LHCN-M2 (cell line): ENCODE results near the gene SSBP3. TPM values are rescaled to one million over a fixed set of nuclear protein-coding genes. Genes with fewer than 3 reads are reported as not detected.

ENCODE experiments used
- DNase-seq: peaks from one replicate; pipeline ENCODE4 v3.0.0-alpha.2; 2012; ENCODE audit warnings: low read depth
- total RNA-seq: library from RNA; depleted of rRNA; stranded (reverse); fragments of >200 nt; gene quantifications from 2 replicates; pipeline ENCODE4 v1.2.3, GENCODE V29; 2014

SSBP3 gene
- total RNA-seq, 1 experiment from 2014 or later = 20.8 TPM

DNA sequence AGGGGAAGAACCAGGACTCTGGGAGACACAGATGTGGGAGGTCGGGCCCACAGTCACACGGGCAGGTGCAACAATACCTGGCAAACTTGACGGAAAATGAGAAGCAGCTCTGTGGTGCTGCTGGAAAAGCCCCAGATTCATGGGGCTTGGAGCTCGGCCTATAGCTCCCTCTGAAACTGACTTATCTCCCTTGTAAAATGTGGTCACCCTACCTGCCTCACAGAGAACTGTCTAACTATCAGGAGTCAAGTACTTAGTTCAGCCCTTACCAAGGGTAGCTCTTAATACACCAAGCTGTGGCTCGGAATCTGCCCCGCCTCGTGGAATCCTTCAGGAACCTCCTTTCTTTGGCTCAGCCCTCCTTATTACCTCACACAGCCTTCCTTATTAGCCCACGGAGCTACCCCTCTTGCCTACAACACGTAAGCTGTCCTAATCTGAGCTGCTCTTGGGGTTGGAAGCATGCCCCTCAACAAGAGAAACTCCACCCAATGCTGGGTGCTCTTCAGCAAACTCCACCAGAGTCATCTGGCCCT is 137.4 kb downstream of the SSBP3 start:
- DNase-seq = no peak

DNA sequence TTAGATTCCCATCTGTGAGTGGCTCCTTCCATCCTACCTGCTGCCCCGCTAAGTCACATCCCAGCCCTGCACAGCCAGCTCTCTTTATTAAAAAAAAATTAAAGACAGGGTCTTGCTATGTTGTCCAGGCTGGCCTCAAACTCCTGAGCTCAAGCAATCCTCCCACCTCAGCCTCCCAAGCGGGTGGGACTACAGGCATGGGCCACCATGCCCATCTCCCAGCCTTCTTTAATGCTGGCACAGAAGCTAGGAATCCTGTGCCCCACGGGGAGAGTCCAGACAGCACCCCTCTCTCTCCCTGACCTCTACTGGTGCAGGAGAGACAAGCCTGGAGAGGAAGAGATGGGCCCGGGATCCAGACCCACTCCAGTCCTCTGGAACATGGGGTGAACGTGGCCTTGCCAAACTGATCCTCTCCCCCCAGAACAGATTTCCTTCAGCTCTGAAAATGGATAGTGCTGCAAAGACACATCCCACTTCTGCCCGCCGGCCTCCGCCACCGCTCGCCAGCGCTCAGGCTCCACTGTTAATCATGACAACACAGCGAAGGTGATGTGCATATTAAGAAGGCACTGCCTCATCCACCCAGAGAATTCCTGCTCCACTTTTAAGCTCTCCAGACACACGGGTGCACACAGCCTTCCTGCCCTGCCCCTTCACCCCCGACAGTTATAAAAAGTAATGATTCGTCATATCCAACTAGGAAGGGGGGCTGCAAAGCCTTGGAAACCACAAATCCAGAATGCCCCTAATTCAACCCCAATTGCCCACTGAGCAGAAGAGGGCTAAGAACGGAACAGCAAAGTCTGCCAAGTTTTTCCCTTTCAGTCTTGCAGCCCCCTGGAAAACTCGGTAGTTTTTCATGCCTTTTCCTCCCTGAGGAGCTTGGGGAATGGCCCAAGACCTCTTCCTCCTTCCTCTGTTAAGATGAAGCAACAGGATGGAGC is 138.1 kb downstream of the SSBP3 start:
- no peak for DNase-seq

DNA sequence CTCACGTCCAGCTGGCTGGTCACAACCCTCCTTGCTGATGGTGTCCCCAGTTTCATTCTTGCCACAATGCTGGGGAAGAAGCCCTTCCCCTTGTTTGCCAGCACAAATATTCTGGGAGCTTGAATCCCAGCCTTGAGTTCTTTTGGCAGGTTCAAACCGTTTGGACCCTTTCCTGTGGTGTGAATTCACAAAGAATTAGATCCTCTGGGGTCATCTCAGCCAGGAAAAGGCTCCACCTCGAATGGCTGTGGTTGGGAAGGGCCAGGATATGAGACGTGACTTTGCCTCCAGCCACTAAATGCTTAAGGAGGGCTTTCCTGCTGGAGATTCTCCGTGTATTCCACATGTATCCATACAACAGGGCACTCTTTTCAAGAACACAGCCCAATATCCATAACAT is 139.3 kb downstream of the SSBP3 start:
- DNase-seq = no peak

DNA sequence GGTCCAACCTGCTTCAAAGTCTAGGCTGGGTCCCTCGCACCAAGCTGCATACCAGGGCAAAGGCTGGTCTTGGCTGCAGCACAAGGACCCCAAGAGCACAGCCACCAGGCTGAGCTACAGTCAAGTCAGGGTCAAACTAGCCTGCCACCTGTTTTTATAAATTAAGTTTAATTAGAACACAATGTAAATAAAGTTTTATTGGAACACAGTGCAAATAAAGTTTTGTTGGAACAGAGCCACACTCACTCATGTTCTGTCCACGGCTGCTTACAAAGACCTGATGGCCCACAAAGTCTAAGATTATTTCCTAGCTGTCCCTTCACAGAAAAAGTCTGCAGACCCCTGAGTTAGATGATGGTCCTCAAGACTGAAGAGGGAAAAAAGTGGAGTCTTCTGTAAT is 140.0 kb downstream of the SSBP3 start:
- DNase-seq = no peak

DNA sequence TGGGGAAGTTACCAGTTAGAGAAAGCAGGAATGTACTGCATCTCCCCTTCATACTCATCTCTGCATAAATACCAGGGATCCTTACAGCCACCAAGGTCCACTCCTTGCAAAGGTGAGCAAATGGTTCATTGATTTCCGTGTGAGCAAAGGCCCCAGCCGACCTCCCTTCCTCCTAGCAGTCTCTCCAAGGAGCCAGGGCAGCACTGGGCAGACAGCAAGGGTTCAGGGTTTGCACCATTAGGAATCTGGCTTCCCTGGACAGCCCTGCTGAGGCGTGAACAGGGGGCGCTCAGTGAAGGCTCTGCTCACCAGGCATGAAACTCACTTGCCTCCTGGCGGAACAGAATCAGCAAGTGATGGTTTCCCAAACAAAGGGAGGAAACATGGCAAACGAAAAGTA is 140.5 kb downstream of the SSBP3 start:
- DNase-seq = no peak

DNA sequence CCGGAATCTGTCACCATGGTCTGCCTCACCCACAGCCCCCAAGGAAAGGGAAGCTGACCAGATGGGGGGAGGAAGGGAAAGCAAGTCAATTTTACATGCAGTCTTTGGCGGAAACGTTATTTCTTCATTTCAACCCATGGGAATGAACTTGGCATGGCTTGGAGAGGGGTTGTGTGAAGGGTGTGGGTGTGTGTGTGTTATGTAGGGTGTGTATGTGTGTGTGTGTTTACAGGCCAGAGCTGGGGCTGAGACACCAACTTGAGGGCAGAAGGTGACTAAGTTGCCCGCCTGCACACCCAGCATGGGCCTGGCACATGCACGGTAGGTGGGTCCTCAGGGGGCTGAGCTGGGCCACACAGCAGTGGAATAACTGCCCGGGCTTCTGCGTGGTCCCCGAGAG is 141.1 kb downstream of the SSBP3 start:
- no peak for DNase-seq

DNA sequence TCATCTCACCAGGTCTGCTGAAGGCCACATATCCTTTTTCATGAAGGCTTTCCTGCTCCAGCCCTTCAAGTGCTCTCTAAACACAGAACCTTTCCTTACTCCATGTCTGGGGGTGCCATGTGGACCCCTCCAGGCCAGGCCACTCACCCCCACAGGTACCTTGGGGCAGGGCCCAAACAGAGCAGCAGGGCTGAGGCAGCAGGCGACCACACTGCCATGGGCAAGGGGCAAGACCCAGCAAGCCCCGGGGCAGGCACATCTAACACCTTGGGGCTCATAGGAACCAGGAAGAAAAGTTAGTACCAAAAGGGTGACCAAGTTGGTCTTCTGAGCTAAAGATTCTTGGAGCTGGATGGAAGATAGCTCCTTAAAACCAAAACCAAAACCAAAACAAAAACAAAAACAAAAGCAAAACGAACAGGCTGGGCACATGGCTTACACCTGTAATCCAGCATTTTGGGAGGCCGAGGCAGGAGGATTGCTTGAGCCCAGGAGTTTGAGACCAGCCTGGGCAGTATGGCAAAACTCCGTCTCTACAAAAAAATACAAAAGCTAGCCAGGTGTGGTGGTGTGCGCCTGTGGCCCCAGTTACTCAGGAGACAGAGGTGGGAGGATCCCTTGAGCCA is 142.5 kb downstream of the SSBP3 start:
- no peak for DNase-seq

DNA sequence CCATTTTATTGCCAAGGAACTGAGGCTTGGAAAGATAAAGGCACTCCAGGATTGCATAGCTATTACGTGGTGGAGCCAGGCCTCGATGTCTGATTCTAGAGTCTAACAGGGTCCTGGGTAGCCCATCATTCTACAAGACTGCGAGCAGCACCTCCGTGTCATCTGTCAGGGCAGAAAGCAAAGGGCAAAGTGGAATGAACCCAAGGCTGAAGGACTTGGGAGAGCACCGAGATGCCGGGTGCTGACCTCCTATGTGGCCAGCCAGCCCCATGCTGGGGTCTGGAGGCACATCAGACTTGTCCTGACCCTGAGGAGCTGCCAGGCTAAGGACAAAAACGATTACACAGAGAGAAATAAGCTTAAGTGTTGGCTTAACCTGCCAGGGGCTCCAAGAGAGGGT is 143.9 kb downstream of the SSBP3 start:
- no peak for DNase-seq

DNA sequence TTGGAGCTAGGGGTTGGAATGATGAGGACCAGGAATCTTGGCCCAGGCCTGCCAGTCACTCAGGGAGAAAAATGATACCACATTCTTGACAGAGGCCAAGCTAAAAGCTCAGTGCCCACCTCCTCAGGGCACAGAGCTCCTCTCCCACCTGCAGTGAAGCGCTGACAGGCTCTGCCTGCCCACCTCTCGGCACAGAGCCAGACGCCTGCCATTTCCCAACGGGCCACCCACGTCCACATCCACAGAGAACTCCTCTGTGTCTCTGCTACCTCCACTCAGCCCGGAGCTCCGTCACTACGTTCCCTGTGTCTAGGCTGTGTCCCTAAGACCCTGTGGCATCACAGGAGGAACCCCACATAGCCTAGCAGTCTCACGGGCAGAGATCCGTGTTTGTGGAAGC is 145.4 kb downstream of the SSBP3 start:
- DNase-seq = no peak

DNA sequence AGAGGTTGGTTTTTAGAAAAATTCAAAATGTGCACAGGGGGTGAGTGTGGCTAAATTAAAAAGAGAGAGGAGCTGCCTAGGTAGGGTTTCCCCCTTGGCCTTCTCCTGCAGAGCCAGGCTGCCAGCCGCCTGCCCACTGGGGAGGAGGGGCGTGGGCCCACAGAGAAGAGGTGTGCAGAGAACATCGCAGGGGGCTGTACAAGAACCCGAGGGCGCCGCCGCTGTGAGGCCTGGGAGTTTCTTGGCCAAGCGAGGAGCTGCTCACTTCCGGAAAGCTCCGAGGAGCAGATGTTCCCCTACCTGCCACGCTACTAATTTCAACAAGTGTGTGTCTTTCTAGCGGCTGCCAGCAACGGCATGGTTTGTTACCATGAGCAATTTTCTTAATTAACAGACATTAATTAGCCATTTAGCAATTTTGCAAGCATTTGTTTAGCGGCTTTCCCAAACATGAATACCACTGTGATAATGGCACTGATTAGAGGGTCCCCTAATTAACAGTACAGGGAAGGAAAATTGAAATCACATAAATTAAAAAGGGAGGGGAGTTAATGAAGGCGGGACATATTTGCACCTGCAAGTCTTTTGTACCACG is 146.6 kb downstream of the SSBP3 start:
- no peak for DNase-seq

DNA sequence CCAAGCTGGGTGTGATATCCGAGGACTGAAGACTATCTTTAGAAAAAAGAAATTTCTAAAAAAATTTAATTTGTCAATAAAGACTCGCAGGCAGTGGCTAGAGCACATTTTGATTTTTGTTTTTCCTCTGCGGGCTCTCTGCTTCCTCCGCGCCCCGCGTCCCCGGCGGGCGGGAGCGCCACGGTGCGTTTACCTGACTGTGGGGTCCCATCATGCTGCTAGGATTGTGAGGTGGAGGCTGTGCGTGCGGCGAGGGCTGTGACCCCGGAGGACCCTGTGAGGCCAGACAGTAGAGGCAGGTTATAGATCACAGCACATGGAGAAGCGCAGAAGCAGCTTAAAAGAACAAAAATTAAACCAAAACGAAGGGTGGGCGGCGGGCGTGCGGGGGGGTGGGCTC is 148.3 kb downstream of the SSBP3 start:
- DNase-seq = no peak

DNA sequence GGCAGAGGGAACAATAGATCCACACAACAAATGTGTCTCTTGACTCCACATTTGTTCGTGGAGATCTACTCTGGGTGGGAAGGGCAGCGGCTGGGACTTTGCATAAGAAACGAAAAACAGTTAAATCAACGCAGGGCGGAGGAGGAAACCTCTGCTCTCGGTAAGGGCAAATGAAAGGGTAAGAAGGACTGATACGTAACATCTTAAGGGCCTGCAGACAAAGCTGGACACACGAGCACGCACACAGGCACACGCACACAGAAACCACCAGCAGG is 148.9 kb downstream of the SSBP3 start:
- DNase-seq = no peak

DNA sequence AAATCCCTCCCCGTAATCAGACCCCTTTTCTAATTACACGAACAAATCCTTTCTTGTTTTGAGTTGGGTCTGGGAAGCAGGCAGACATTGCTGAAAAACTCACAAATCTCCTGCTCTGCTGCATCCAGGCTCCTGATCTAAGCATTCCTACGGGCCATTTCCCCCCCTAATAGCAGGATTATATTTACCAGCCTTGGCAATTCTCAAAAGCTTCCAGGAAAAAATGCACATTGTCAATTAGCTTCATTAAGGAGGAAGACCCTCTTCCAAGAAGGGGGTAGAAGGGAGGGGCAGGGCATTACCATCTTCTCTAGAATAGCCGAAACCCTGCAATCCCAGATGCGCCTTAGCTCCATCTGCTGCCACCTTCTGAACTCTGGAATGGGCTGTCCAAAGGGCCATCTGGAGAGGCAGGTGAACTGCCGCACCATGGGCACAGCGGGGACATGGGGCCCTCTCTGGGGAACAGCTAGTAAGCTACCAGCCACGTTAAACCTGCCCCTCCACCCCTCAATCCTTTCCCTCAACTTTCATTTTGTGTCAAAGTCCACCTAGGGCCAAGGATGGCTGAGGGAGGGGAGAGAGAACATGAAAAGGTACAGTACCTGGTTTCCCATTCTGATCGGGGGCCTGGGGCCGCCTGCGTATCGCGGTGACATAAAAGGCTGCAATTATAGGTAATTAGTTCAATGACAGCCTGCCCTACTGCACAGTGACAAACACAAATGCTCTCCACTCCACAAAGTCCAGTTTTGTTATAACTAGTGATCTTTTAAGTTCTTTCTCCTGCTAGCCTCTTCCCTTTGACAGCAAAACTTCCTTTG is 149.5 kb downstream of the SSBP3 start:
- DNase-seq = no peak

DNA sequence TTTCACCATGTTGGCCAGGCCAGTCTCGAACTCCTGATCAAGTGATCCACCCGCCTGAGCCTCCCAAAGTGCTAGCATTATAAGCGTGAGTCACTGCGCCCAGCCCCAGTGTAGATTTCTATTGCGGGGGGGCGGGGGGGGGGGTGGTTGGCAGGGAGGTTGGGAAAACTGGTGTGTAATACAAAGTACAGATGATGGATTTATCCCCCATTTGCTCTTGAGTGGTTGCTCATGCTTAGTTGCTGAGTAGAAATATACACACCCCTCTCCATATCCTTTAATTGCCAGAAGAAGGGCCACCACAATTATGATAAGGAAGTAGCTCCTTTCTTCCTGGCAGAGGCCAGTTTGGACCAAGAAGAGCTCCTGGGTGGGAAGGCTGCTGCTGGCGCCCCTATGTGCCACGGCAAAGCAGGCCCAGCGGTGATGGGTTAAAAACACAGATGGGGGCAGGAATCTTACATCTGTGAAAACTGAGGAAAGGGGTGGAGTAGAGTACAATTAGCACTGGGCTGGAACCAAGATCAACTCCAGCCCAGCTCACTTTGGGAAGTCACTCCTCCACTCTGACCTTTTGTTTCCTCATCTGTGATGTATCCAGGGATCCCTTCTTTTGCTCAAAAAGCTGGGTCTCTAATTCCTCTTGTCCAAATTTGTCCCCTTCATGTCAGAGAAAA is 151.0 kb downstream of the SSBP3 start:
- peak; percentile 74 for DNase-seq

DNA sequence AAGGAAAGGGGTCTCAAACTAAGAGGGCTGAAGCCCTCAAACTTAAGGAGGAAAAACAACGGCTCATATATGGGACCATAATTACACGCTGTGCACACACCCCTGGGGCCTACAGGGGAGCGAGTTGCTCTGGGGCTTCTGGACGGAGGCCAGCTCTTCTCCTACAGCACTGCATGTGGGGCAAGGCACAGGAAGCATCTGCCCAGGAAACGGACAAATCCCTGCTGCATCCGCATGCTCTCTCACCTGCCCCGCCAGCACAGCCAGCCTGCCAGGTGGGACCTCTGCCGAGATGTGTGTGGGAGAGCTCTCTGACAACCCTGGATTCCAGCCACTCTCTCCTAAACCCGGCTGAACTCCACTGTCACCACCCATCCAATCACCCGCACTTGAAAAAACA is 152.1 kb downstream of the SSBP3 start:
- DNase-seq = no peak

DNA sequence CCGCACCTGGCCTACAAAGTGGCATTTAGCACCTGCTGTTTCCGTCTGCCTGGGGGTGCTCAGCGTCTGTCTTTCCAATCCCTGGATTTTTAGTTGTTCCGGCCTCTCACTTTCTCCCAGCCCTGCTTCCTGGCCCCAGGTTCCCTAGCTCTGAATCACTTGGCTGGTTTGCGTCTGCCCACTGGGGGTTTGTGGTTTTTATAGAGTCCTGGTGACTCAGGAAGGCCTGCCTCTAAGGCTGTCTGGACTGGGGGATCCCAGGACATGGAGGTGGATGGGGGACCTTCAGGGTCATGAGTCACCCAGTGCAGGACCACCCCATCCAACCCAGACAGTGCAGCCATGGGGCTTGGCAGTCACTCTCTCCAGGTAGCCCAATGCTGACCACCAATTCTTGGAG is 152.7 kb downstream of the SSBP3 start:
- DNase-seq = peak; percentile 94

DNA sequence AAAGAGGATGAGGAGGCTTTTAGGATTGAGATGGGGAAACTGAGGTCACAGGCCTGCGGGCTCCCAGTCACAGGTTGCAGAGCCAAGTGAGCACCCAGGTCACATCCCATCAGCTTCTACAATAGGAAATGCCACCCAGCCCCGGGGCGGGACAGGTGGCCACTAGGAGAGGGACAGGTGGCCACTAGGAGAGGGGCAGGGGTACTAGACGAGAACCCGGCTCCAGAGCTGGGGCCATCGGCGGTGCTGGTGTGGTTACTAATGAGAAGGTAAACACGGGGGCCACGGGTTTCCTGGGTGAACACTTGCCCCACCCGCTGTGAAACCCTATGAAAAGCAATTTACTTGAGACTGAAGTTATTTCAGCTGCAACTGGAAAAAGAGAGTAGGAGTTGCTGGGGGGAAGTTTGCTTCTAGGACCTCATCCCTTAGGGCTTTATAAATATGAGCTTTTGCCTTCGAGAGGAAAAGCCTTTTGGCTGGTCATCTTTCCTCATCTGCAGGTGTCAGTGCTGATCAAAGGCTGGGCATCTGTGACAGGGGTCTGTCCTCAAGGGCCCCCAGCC is 153.7 kb downstream of the SSBP3 start:
- DNase-seq = no peak

DNA sequence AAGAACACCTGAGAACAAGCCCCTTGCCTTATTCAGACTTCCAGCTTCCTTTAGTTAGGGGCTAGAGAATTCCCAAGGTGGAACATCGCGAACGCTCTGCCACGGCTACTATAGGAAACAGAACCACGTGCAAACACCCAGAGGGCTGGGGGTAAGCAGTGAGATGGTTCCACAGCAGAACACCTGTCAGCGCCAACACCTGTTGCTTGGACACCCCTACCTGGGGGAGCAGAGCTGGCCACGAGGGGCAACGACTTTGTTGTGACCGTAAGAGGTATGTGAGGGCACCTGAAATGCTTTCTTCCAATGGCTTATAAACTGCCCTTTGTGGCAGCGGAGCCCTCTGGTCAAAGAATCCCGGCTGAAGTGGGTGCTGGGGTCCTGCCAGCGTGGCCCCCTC is 155.5 kb downstream of the SSBP3 start:
- DNase-seq = no peak

DNA sequence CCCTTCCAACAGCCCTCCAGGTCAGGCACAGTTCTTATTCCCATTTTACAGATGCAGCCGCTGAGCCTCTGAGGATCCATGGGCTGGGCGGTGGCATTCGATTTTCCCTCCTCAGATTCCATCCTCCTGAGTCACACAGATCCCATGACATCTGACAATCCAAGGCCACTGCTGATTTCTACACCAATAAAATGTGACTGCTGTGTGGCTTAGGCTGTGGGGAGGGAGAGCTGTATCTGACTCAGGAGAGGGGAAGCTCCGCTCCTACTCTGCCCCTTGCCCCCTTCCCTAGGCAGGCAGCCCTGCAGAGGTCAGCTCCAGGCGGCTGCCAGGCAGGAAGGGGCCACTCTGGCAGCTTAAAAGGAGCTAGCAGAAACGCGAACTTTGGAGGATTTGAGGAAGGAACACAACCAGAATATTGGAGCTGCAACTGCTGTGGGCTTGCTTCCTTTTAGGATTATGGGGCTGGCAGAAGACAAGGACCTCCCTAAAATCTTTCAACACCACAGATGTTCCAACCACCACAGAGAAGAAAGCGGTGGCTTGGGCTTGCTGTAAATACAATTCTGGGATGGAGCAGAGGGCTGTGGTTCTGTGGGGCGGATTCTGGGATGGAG is 156.3 kb downstream of the SSBP3 start:
- peak; percentile 96 for DNase-seq

DNA sequence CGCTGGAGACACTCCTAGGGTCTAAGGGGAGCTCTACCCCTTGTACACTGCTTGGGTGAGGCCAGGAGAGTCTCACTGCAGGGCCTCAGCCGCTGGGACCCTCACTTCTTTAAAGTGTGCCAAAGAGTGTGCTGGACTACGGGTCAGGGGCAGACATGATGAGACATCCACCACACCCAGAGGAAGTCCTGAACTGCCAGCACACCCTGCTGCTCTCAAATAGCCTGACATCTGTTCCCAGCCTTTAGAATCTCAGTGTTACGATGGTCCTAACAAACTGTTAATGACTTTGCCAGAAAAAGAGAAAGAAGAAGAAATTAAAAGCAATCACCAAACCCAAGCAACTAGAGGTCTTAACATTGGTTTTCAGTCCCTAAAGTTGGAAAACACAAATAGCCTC is 157.2 kb downstream of the SSBP3 start:
- peak; percentile 78 for DNase-seq
